IMR-90 (cell line): ENCODE results near the gene PPFIA1. TPM values are rescaled to one million over a fixed set of nuclear protein-coding genes. Genes with fewer than 3 reads are reported as not detected.

Experiments used
- ATAC-seq: fragments of 200-7000 bp; cut with Tn5 transposase; 2 replicates; pipeline ENCODE4 v1.9.1; 2020; ENCODE audit warnings: low read depth, mild to moderate bottlenecking, moderate library complexity
- BruUV-seq: library from RNA; stranded (reverse); fragments of 400-500 nt; replicated peaks from 2 replicates; lab custom pipeline; 2021; lab: Mats Ljungman, UMichigan
- CTCF ChIA-PET: fragments of 300-600 bp; formaldehyde crosslinking; extraction: SDS; loops from one replicate; lab custom pipeline; 2021; ENCODE audit warnings: antibody characterized with exemption; lab: Yijun Ruan, JAX
- POLR2A ChIA-PET: fragments of 300-600 bp; sonication (Branson Sonifier 250); formaldehyde crosslinking; loops from one replicate; lab custom pipeline; 2022; ENCODE audit warnings: antibody characterized with exemption; ENCODE audit not compliant: unreplicated experiment; lab: Charles Lee
- DNase-seq: peaks from one replicate; pipeline ENCODE4 v3.0.0; 2013
- H2AFZ ChIP-seq: replicated peaks from 2 replicates; pipeline ENCODE3; 2013; ENCODE audit warnings: low read length, mild to moderate bottlenecking; ENCODE audit not compliant: poor library complexity
- H2AK5ac ChIP-seq: 2 replicates; pipeline ENCODE4 v1.6.1; 2013; ENCODE audit warnings: low read depth, low read length, inconsistent platforms
- H2AK9ac ChIP-seq: replicated peaks from 2 replicates; pipeline ENCODE3; 2013; ENCODE audit warnings: mild to moderate bottlenecking, low read depth, low read length, moderate library complexity; ENCODE audit not compliant: poor library complexity
- H2BK120ac ChIP-seq: 2 replicates; pipeline ENCODE4 v1.6.1; 2013; ENCODE audit warnings: low read depth, low read length, inconsistent platforms
- H2BK15ac ChIP-seq: 3 replicates; pipeline ENCODE4 v1.6.1; 2013; ENCODE audit warnings: low read depth, low read length, inconsistent platforms
- H2BK20ac ChIP-seq: 2 replicates; pipeline ENCODE4 v1.6.1; 2013; ENCODE audit warnings: low read depth, mild to moderate bottlenecking, inconsistent platforms, low read length, moderate library complexity
- H2BK5ac ChIP-seq: 2 replicates; pipeline ENCODE4 v1.6.1; 2013; ENCODE audit warnings: mild to moderate bottlenecking, low read depth, low read length, inconsistent platforms; ENCODE audit not compliant: poor library complexity, severe bottlenecking
- H3K14ac ChIP-seq: replicated peaks from 2 replicates; pipeline ENCODE4 v1.6.1; 2013; ENCODE audit warnings: low read depth, low read length, inconsistent platforms
- H3K18ac ChIP-seq: 2 replicates; pipeline ENCODE4 v1.6.1; 2013; ENCODE audit warnings: low read depth, low read length, control low read depth
- H3K23ac ChIP-seq: 2 replicates; pipeline ENCODE4 v1.6.1; 2013; ENCODE audit warnings: low read depth, low read length, inconsistent platforms
- H3K27ac ChIP-seq: 2 replicates; pipeline ENCODE4 v1.5.1; 2013; ENCODE audit warnings: mild to moderate bottlenecking, control low read depth, low read length; ENCODE audit not compliant: insufficient read depth
- H3K27me3 ChIP-seq: 2 replicates; pipeline ENCODE4 v1.6.1; 2013; ENCODE audit warnings: low read length; ENCODE audit not compliant: control insufficient read depth, insufficient read depth
- H3K36me3 ChIP-seq: 2 replicates; pipeline ENCODE4 v1.6.1; 2013; ENCODE audit warnings: low read length, mixed read lengths; ENCODE audit not compliant: control insufficient read depth, insufficient read depth
- H3K4ac ChIP-seq: 2 replicates; pipeline ENCODE4 v1.6.1; 2013; ENCODE audit warnings: low read depth, low read length, inconsistent platforms
- H3K4me1 ChIP-seq: 2 replicates; pipeline ENCODE4 v1.6.1; 2013; ENCODE audit warnings: low read length, mixed read lengths; ENCODE audit not compliant: control insufficient read depth, insufficient read depth
- H3K4me2 ChIP-seq: 2 replicates; pipeline ENCODE4 v1.6.1; 2013; ENCODE audit warnings: low read depth, mild to moderate bottlenecking, control low read depth, low read length, moderate library complexity
- H3K4me3 ChIP-seq: 2 replicates; pipeline ENCODE4 v1.5.1; 2013; ENCODE audit warnings: low read depth, mild to moderate bottlenecking, control low read depth, low read length, moderate library complexity; ENCODE audit not compliant: insufficient read depth
- H3K56ac ChIP-seq: 2 replicates; pipeline ENCODE4 v1.6.1; 2013; ENCODE audit warnings: low read length, inconsistent platforms; ENCODE audit not compliant: insufficient read depth; ENCODE audit errors: extremely low read depth
- H3K79me1 ChIP-seq, 2 experiments: 2 replicates each; pipeline ENCODE4 v1.6.1; 2013; ENCODE audit warnings: low read length in 2 of 2, inconsistent platforms in 1 of 2, low read depth in 1 of 2
- H3K9ac ChIP-seq: 2 replicates; pipeline ENCODE4 v1.6.1; 2013; ENCODE audit warnings: low read depth, low read length, control low read depth
- H3K9me1 ChIP-seq: 2 replicates; pipeline ENCODE4 v1.6.1; 2013; ENCODE audit warnings: low read length, inconsistent platforms; ENCODE audit not compliant: insufficient read depth
- H3K9me3 ChIP-seq: 2 replicates; pipeline ENCODE4 v1.6.1; 2013; ENCODE audit warnings: low read length; ENCODE audit not compliant: control insufficient read depth, insufficient read depth
- H4K20me1 ChIP-seq: 2 replicates; pipeline ENCODE4 v1.6.1; 2013; ENCODE audit warnings: low read length, inconsistent platforms; ENCODE audit not compliant: insufficient read depth
- H4K5ac ChIP-seq: 2 replicates; pipeline ENCODE4 v1.6.1; 2013; ENCODE audit warnings: mild to moderate bottlenecking, low read depth, low read length, control low read depth
- H4K8ac ChIP-seq, 2 experiments: 2 replicates each; pipeline ENCODE4 v1.6.1; 2013; ENCODE audit warnings: low read depth in 2 of 2, low read length in 2 of 2, control low read depth in 1 of 2, inconsistent platforms in 1 of 2
- H4K91ac ChIP-seq: 2 replicates; pipeline ENCODE4 v1.6.1; 2013; ENCODE audit warnings: low read depth, low read length, inconsistent platforms; ENCODE audit not compliant: insufficient read depth
- BHLHE40 ChIP-seq: fragments of 150-350 bp; IDR thresholded peaks from 2 replicates; pipeline ENCODE4 v1.6.1; 2016; ENCODE audit warnings: mild to moderate bottlenecking, low read depth, low read length
- CEBPB ChIP-seq: IDR thresholded peaks from 2 replicates; pipeline ENCODE4 v1.6.1; 2012; ENCODE audit warnings: low read depth, low read length, improper control_type of control experiment
- CHD1 ChIP-seq: IDR thresholded peaks from 2 replicates; pipeline ENCODE4 v1.6.1; 2012; ENCODE audit warnings: low read depth, low read length, improper control_type of control experiment
- CTCF ChIP-seq: conservative IDR thresholded peaks from 2 replicates; pipeline ENCODE4 v1.5.1; 2012; ENCODE audit warnings: mild to moderate bottlenecking, low read depth, low read length, improper control_type of control experiment
- ELK1 ChIP-seq: fragments of 150-350 bp; IDR thresholded peaks from 2 replicates; pipeline ENCODE4 v1.6.1; 2016; ENCODE audit warnings: low read depth, mild to moderate bottlenecking, low read length, moderate library complexity, borderline replicate concordance
- FOS ChIP-seq: fragments of 150-350 bp; IDR thresholded peaks from 2 replicates; pipeline ENCODE4 v1.6.1; 2016; ENCODE audit warnings: low read depth, low read length
- MAFK ChIP-seq: IDR thresholded peaks from 2 replicates; pipeline ENCODE4 v1.6.1; 2012; ENCODE audit warnings: low read depth, low read length, improper control_type of control experiment
- MAZ ChIP-seq: IDR thresholded peaks from 2 replicates; pipeline ENCODE4 v1.6.1; 2012; ENCODE audit warnings: low read depth, mild to moderate bottlenecking, low read length, improper control_type of control experiment, moderate library complexity, borderline replicate concordance
- MXI1 ChIP-seq: IDR thresholded peaks from 2 replicates; pipeline ENCODE4 v1.6.1; 2012; ENCODE audit warnings: low read depth, mild to moderate bottlenecking, low read length, moderate library complexity, borderline replicate concordance
- NFE2L2 ChIP-seq: fragments of 150-350 bp; IDR thresholded peaks from 2 replicates; pipeline ENCODE4 v1.6.1; 2016; ENCODE audit warnings: low read depth, mild to moderate bottlenecking, low read length
- POLR2A ChIP-seq: IDR thresholded peaks from 2 replicates; pipeline ENCODE4 v1.6.1; 2012; ENCODE audit warnings: mild to moderate bottlenecking, low read depth, low read length
- RAD21 ChIP-seq: IDR thresholded peaks from 2 replicates; pipeline ENCODE4 v1.6.1; 2012; ENCODE audit warnings: low read length, improper control_type of control experiment
- RCOR1 ChIP-seq: IDR thresholded peaks from 2 replicates; pipeline ENCODE4 v1.6.1; 2012; ENCODE audit warnings: mild to moderate bottlenecking, low read length, improper control_type of control experiment; ENCODE audit not compliant: insufficient replicate concordance
- RFX5 ChIP-seq: IDR thresholded peaks from 2 replicates; pipeline ENCODE4 v1.8.0; 2012; ENCODE audit warnings: low read depth, mild to moderate bottlenecking, low read length, moderate library complexity
- SMC3 ChIP-seq: fragments of 150-350 bp; IDR thresholded peaks from 2 replicates; pipeline ENCODE4 v1.6.1; 2016; ENCODE audit warnings: low read depth, mild to moderate bottlenecking, antibody characterized with exemption, low read length, moderate library complexity
- USF2 ChIP-seq: fragments of 150-350 bp; IDR thresholded peaks from 2 replicates; pipeline ENCODE4 v1.6.1; 2017; ENCODE audit warnings: mild to moderate bottlenecking, antibody characterized with exemption, low read length, low read depth
- WGBS, 2 experiments: methylation state at CpG; one replicate each; pipeline versions ENCODE4 v1.1.5 to v1.1.7; 2013; ENCODE audit warnings: missing lambda C conversion rate in 2 of 2; ENCODE audit not compliant: insufficient read length in 1 of 2; ENCODE audit errors: extremely low coverage in 2 of 2; 5-methylcytosine and 5-hydroxymethylcytosine counted together
- dilution Hi-C: fragments of 300-500 bp; cut with HindIII; formaldehyde crosslinking; loops from one replicate; pipeline ENCODE4 v1.14.3; 2018; ENCODE audit warnings: low sequenced_read_pairs; ENCODE audit not compliant: unreplicated experiment
- in situ Hi-C: fragments of 300-500 bp; cut with MboI; formaldehyde crosslinking; loops from 3 replicates; pipeline ENCODE4 v1.14.3; 2019; ENCODE audit warnings: low sequenced_read_pairs, inconsistent platforms, mixed read lengths
- intact Hi-C: fragments of 100-400 bp; cut with micrococcal nuclease; formaldehyde crosslinking; loops from 2 replicates; pipeline ENCODE4 v1.10.0; 2022
- polyA plus RNA-seq, 3 experiments: library from polyadenylated mRNA; depleted of rRNA; stranded (reverse); fragments of >200 nt; gene quantifications; 2 replicates each; pipeline ENCODE4 v1.2.3, GENCODE V29; 2012; ENCODE audit warnings: low replicate concordance in 1 of 3
- total RNA-seq: library from RNA; depleted of rRNA; stranded (reverse); fragments of >200 nt; gene quantifications from 2 replicates; pipeline ENCODE4 v1.2.3, GENCODE V29; 2012

The PPFIA1 gene
- total and polyA plus RNA-seq, 2 of the 4 experiments (the other 2 are of a cell fraction): 25.6 to 37.2 TPM

- Histone ChIP-seq H3K27ac (no peak overlapping the region), H3K9ac (no peak overlapping the region), H4K91ac (no peak overlapping the region), H3K23ac (no peak overlapping the region), H4K8ac (no peak overlapping the region), H2AFZ (no peak overlapping the region), H3K4ac (no peak overlapping the region), H3K9me3 (no peaks in the 10 kb centered on the region), H3K27me3 (no peaks in the 10 kb centered on the region), H2AK5ac (no peak overlapping the region), H3K79me1 (no peaks in the 10 kb centered on the region; a peak in 1 of 4 replicates), H2BK5ac (no peak overlapping the region), H3K4me3 (no peak overlapping the region), H3K18ac (no peak overlapping the region), H2BK120ac (no peak overlapping the region), H4K20me1 (no peaks in the 10 kb centered on the region), H3K4me2 (no peak overlapping the region), H3K36me3 (peaks cover 38% of the 10 kb centered on the region), H4K5ac (no peak overlapping the region), H2AK9ac (no peak overlapping the region), H3K14ac (no peak overlapping the region), H2BK20ac (no peak overlapping the region), H3K56ac (no peak overlapping the region), H2BK15ac (no peak overlapping the region), H3K9me1 (0 out of 2 replicates have a peak, but pooled peaks cover 3% of the 10 kb centered on the region), H3K4me1 (no peaks in the 10 kb centered on the region)
- no peak for TF ChIP-seq MAFK
- TF ChIP-seq USF2: no peak
- TF ChIP-seq NFE2L2: no peak
- TF ChIP-seq FOS: no peak
- no peak for TF ChIP-seq SMC3
- no peak for TF ChIP-seq BHLHE40
- no peak for TF ChIP-seq RAD21
- no peak for TF ChIP-seq CHD1
- TF ChIP-seq MAZ: no peak
- TF ChIP-seq CTCF: no peak
- no peak for TF ChIP-seq POLR2A
- TF ChIP-seq ELK1: no peak
- TF ChIP-seq RCOR1: no peak
- no peak for TF ChIP-seq MXI1
- no peak for TF ChIP-seq CEBPB
- no peak for TF ChIP-seq RFX5
- DNase-seq (no peak), ATAC-seq (no peak)
- in situ Hi-C loops: no loop called here
- WGBS, 2 experiments: 93% methylated on average over 5 of the region's 12 CpGs; no CpG with 5 or more reads in 1 of the 2 experiments
- POLR2A ChIA-PET: interaction anchor here (0.5 kb wide), 1 partner anchor 141 kb away, joined by 5 read pairs; no protein-coding TSS in a partner anchor
- CTCF ChIA-PET: no interaction called here
- dilution Hi-C loops: no loop called here
- intact Hi-C loops: no loop called here
- BruUV-seq: no TSS peak
These were observed 77.7 kb downstream of the PPFIA1 start for GRCh38 chr11:70348191-70348590.
